ENCODE results near the gene AGO3.

Gene AGO3

GRCh38 chr1:36100376-36100775 lies 169.5 kb downstream of the AGO3 start:
- no peak overlapping the region for H3K9ac ChIP-seq (ENCODE audit: low read length)
- no peaks in the 10 kb centered on the region for H3K36me3 ChIP-seq (ENCODE audit: control insufficient read depth, insufficient read depth, low read length)
- no peak overlapping the region for H4K8ac ChIP-seq (ENCODE audit: low read depth, low read length)
- no peak overlapping the region for H2BK120ac ChIP-seq (ENCODE audit: low read depth, low read length)
- H3K23ac ChIP-seq (ENCODE audit: low read length), result no peak overlapping the region
- no peaks in the 10 kb centered on the region for H3K79me1 ChIP-seq (ENCODE audit: low read length)
- H3K4me1 ChIP-seq (ENCODE audit: control insufficient read depth, low read depth, low read length), result no peaks in the 10 kb centered on the region
- no peak overlapping the region for H2BK15ac ChIP-seq (replicated peaks; ENCODE audit: low read depth)
- H3K4ac ChIP-seq (ENCODE audit: low read depth, low read length), result no peak overlapping the region
- no peak overlapping the region for H3K56ac ChIP-seq (ENCODE audit: low read length)
- no peaks in the 10 kb centered on the region for H3K27me3 ChIP-seq (ENCODE audit: insufficient read depth, low read length, poor library complexity)
- WGBS (ENCODE audit: extremely low coverage, insufficient coverage, low lambda C conversion rate), result no CpG with 5 or more reads among the region's 6 CpGs
- H3K4me3 ChIP-seq (ENCODE audit: low read length), result no peak overlapping the region
- no peak overlapping the region for H4K5ac ChIP-seq (ENCODE audit: low read length)
- no peak overlapping the region for H3K4me2 ChIP-seq (ENCODE audit: low read length)
- no peak overlapping the region for H3K18ac ChIP-seq (ENCODE audit: low read length)
- DNase-seq, result no peak
- H3K79me2 ChIP-seq (ENCODE audit: control insufficient read depth, insufficient read depth, low read length), result no peaks in the 10 kb centered on the region
- no peak overlapping the region for H2AK5ac ChIP-seq (ENCODE audit: low read length)
- H2BK5ac ChIP-seq (ENCODE audit: low read length), result no peak overlapping the region
- H3K27ac ChIP-seq (ENCODE audit: low read depth, low read length), result no peak overlapping the region

DNA sequence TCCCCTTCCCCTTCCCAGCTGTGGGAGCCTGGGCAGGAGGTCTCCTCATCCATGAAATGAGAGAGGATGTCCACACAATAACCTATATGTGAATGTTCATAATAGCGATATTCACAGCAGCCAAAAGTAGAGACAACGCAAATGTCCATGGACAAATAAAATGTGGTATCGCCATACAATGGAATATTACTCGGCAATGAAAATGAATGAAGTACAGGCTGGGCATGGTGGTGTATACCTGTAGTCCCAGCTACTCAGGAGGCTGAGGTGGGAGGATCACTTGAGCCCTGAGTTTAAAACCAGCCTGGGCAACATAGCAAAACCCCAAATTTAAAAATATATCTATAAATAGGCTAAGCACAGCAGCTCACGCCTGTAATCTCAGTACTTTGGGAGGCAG lies 170.6 kb downstream of the AGO3 start:
- Histone ChIP-seq H2BK5ac (ENCODE audit: low read length) (no peak overlapping the region), H2AK5ac (ENCODE audit: low read length) (no peak overlapping the region), H3K4me3 (ENCODE audit: low read length) (no peak overlapping the region), H3K4me1 (ENCODE audit: control insufficient read depth, low read depth, low read length) (no peaks in the 10 kb centered on the region), H3K36me3 (ENCODE audit: control insufficient read depth, insufficient read depth, low read length) (no peaks in the 10 kb centered on the region), H3K9ac (ENCODE audit: low read length) (no peak overlapping the region), H3K79me2 (ENCODE audit: control insufficient read depth, insufficient read depth, low read length) (no peaks in the 10 kb centered on the region), H2BK120ac (ENCODE audit: low read depth, low read length) (no peak overlapping the region), H4K8ac (ENCODE audit: low read depth, low read length) (no peak overlapping the region), H3K4me2 (ENCODE audit: low read length) (no peak overlapping the region), H3K56ac (ENCODE audit: low read length) (no peak overlapping the region), H3K27me3 (ENCODE audit: insufficient read depth, low read length, poor library complexity) (no peaks in the 10 kb centered on the region), H3K79me1 (ENCODE audit: low read length) (no peaks in the 10 kb centered on the region), H4K5ac (ENCODE audit: low read length) (no peak overlapping the region), H3K18ac (ENCODE audit: low read length) (no peak overlapping the region), H3K4ac (ENCODE audit: low read depth, low read length) (no peak overlapping the region), H3K27ac (ENCODE audit: low read depth, low read length) (no peak overlapping the region), H2BK15ac (replicated peaks; ENCODE audit: low read depth) (no peak overlapping the region), H3K23ac (ENCODE audit: low read length) (no peak overlapping the region)
- no peak for DNase-seq
- no CpG with 5 or more reads among the region's 5 CpGs for WGBS (ENCODE audit: extremely low coverage, insufficient coverage, low lambda C conversion rate)

DNA sequence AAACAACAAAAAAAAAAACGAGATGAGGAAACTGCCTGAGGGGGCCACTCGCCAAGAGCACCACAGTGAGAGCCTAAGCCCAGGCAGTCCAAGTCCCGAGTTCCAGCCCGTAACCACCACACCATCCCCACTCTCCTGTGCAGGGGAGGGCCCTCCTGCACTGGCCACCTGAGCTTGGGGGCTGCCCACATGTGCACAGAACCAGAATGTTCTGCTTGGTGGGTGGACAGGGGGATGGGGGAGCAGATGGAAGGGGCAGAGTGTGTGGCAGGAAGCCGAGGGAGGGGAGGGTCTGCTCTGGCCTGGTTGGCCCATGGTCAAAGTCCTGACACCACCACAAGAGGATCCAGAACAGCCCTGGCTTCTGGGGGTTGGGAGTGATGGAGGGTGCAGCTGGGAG lies 175.4 kb downstream of the AGO3 start:
- no peak overlapping the region for H4K8ac ChIP-seq (ENCODE audit: low read depth, low read length)
- DNase-seq, result no peak
- H3K27me3 ChIP-seq (ENCODE audit: insufficient read depth, low read length, poor library complexity), result no peaks in the 10 kb centered on the region
- no peaks in the 10 kb centered on the region for H3K4me1 ChIP-seq (ENCODE audit: control insufficient read depth, low read depth, low read length)
- H3K4me2 ChIP-seq (ENCODE audit: low read length), result no peak overlapping the region
- H3K56ac ChIP-seq (ENCODE audit: low read length), result no peak overlapping the region
- no CpG with 5 or more reads among the region's 5 CpGs for WGBS (ENCODE audit: extremely low coverage, insufficient coverage, low lambda C conversion rate)
- H2BK15ac ChIP-seq (replicated peaks; ENCODE audit: low read depth), result no peak overlapping the region
- no peak overlapping the region for H3K9ac ChIP-seq (ENCODE audit: low read length)
- H3K36me3 ChIP-seq (ENCODE audit: control insufficient read depth, insufficient read depth, low read length), result no peaks in the 10 kb centered on the region
- no peak overlapping the region for H3K4ac ChIP-seq (ENCODE audit: low read depth, low read length)
- H2AK5ac ChIP-seq (ENCODE audit: low read length), result no peak overlapping the region
- H2BK5ac ChIP-seq (ENCODE audit: low read length), result no peak overlapping the region
- no peak overlapping the region for H3K4me3 ChIP-seq (ENCODE audit: low read length)
- no peak overlapping the region for H3K23ac ChIP-seq (ENCODE audit: low read length)
- H2BK120ac ChIP-seq (ENCODE audit: low read depth, low read length), result no peak overlapping the region
- H3K18ac ChIP-seq (ENCODE audit: low read length), result no peak overlapping the region
- H3K79me1 ChIP-seq (ENCODE audit: low read length), result no peaks in the 10 kb centered on the region
- H3K27ac ChIP-seq (ENCODE audit: low read depth, low read length), result no peak overlapping the region
- H3K79me2 ChIP-seq (ENCODE audit: control insufficient read depth, insufficient read depth, low read length), result no peaks in the 10 kb centered on the region
- H4K5ac ChIP-seq (ENCODE audit: low read length), result no peak overlapping the region

GRCh38 chr1:36107394-36107793 lies 176.5 kb downstream of the AGO3 start:
- Histone ChIP-seq H3K79me2 (ENCODE audit: control insufficient read depth, insufficient read depth, low read length) (no peaks in the 10 kb centered on the region), H2BK120ac (ENCODE audit: low read depth, low read length) (no peak overlapping the region), H3K9ac (ENCODE audit: low read length) (no peak overlapping the region), H3K56ac (ENCODE audit: low read length) (no peak overlapping the region), H3K27me3 (ENCODE audit: insufficient read depth, low read length, poor library complexity) (no peaks in the 10 kb centered on the region), H3K79me1 (ENCODE audit: low read length) (no peaks in the 10 kb centered on the region), H3K18ac (ENCODE audit: low read length) (no peak overlapping the region), H3K4ac (ENCODE audit: low read depth, low read length) (no peak overlapping the region), H3K4me2 (ENCODE audit: low read length) (no peak overlapping the region), H2BK15ac (replicated peaks; ENCODE audit: low read depth) (no peak overlapping the region), H4K5ac (ENCODE audit: low read length) (no peak overlapping the region), H2BK5ac (ENCODE audit: low read length) (no peak overlapping the region), H3K27ac (ENCODE audit: low read depth, low read length) (no peak overlapping the region), H2AK5ac (ENCODE audit: low read length) (no peak overlapping the region), H3K36me3 (ENCODE audit: control insufficient read depth, insufficient read depth, low read length) (no peaks in the 10 kb centered on the region), H3K4me1 (ENCODE audit: control insufficient read depth, low read depth, low read length) (no peaks in the 10 kb centered on the region), H4K8ac (ENCODE audit: low read depth, low read length) (no peak overlapping the region), H3K4me3 (ENCODE audit: low read length) (no peak overlapping the region), H3K23ac (ENCODE audit: low read length) (no peak overlapping the region)
- WGBS (ENCODE audit: extremely low coverage, insufficient coverage, low lambda C conversion rate), result no CpG with 5 or more reads among the region's 9 CpGs
- DNase-seq, result no peak

DNA sequence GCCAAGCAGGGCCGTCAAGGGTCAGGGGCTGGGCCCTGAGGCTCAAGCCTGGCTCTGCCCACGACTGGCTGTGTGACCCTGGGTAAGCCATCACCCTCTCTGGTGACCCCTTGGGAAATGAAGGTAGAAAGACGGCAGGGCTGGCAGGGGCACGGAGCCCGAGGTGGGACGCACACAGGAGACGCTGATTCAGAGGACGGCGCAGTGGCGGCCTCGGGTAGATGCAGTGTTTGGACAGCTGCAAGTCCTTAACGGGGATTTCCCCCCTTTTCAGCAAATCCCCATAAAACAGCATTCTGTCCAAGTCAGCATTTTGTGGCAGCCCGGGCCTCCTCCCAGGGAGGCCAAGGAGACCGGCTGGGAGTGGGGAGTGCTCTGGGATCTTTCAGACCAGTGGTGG lies 177.4 kb downstream of the AGO3 start:
- H2BK15ac ChIP-seq (replicated peaks; ENCODE audit: low read depth), result no peak overlapping the region
- no peak overlapping the region for H4K8ac ChIP-seq (ENCODE audit: low read depth, low read length)
- no peak overlapping the region for H3K27ac ChIP-seq (ENCODE audit: low read depth, low read length)
- no peak overlapping the region for H3K56ac ChIP-seq (ENCODE audit: low read length)
- H3K4me1 ChIP-seq (ENCODE audit: control insufficient read depth, low read depth, low read length), result no peaks in the 10 kb centered on the region
- no peak overlapping the region for H2AK5ac ChIP-seq (ENCODE audit: low read length)
- H3K18ac ChIP-seq (ENCODE audit: low read length), result no peak overlapping the region
- no peaks in the 10 kb centered on the region for H3K27me3 ChIP-seq (ENCODE audit: insufficient read depth, low read length, poor library complexity)
- H3K4me3 ChIP-seq (ENCODE audit: low read length), result no peak overlapping the region
- H3K4ac ChIP-seq (ENCODE audit: low read depth, low read length), result no peak overlapping the region
- H4K5ac ChIP-seq (ENCODE audit: low read length), result no peak overlapping the region
- no CpG with 5 or more reads among the region's 14 CpGs for WGBS (ENCODE audit: extremely low coverage, insufficient coverage, low lambda C conversion rate)
- no peak for DNase-seq
- H2BK5ac ChIP-seq (ENCODE audit: low read length), result no peak overlapping the region
- H3K79me2 ChIP-seq (ENCODE audit: control insufficient read depth, insufficient read depth, low read length), result no peaks in the 10 kb centered on the region
- no peak overlapping the region for H2BK120ac ChIP-seq (ENCODE audit: low read depth, low read length)
- no peak overlapping the region for H3K23ac ChIP-seq (ENCODE audit: low read length)
- H3K9ac ChIP-seq (ENCODE audit: low read length), result no peak overlapping the region
- H3K79me1 ChIP-seq (ENCODE audit: low read length), result no peaks in the 10 kb centered on the region
- H3K4me2 ChIP-seq (ENCODE audit: low read length), result no peak overlapping the region
- H3K36me3 ChIP-seq (ENCODE audit: control insufficient read depth, insufficient read depth, low read length), result no peaks in the 10 kb centered on the region

GRCh38 chr1:36109041-36109679 lies 178.3 kb downstream of the AGO3 start:
- no peak overlapping the region for H3K27ac ChIP-seq (ENCODE audit: low read depth, low read length)
- no peaks in the 10 kb centered on the region for H3K36me3 ChIP-seq (ENCODE audit: control insufficient read depth, insufficient read depth, low read length)
- no peak overlapping the region for H3K56ac ChIP-seq (ENCODE audit: low read length)
- no peak overlapping the region for H2BK5ac ChIP-seq (ENCODE audit: low read length)
- H3K27me3 ChIP-seq (ENCODE audit: insufficient read depth, low read length, poor library complexity), result no peaks in the 10 kb centered on the region
- H2BK120ac ChIP-seq (ENCODE audit: low read depth, low read length), result no peak overlapping the region
- WGBS (ENCODE audit: extremely low coverage, insufficient coverage, low lambda C conversion rate), result no CpG with 5 or more reads among the region's 11 CpGs
- no peaks in the 10 kb centered on the region for H3K79me1 ChIP-seq (ENCODE audit: low read length)
- H2AK5ac ChIP-seq (ENCODE audit: low read length), result no peak overlapping the region
- no peak overlapping the region for H3K4me3 ChIP-seq (ENCODE audit: low read length)
- no peak overlapping the region for H3K4ac ChIP-seq (ENCODE audit: low read depth, low read length)
- no peaks in the 10 kb centered on the region for H3K79me2 ChIP-seq (ENCODE audit: control insufficient read depth, insufficient read depth, low read length)
- H4K8ac ChIP-seq (ENCODE audit: low read depth, low read length), result no peak overlapping the region
- H3K4me2 ChIP-seq (ENCODE audit: low read length), result no peak overlapping the region
- H3K4me1 ChIP-seq (ENCODE audit: control insufficient read depth, low read depth, low read length), result no peaks in the 10 kb centered on the region
- no peak overlapping the region for H4K5ac ChIP-seq (ENCODE audit: low read length)
- no peak overlapping the region for H3K9ac ChIP-seq (ENCODE audit: low read length)
- H2BK15ac ChIP-seq (replicated peaks; ENCODE audit: low read depth), result no peak overlapping the region
- no peak overlapping the region for H3K23ac ChIP-seq (ENCODE audit: low read length)
- H3K18ac ChIP-seq (ENCODE audit: low read length), result no peak overlapping the region
- DNase-seq, result no peak

Measured in mesendoderm (in vitro differentiated cells).